ENCODE results near the gene ZNF670.
"Not testable (repeated sequence)": the region's sequence is repeated elsewhere in the genome, so short reads cannot be mapped to it uniquely, and the experiment has no call there.

The ZNF670 gene

DNA sequence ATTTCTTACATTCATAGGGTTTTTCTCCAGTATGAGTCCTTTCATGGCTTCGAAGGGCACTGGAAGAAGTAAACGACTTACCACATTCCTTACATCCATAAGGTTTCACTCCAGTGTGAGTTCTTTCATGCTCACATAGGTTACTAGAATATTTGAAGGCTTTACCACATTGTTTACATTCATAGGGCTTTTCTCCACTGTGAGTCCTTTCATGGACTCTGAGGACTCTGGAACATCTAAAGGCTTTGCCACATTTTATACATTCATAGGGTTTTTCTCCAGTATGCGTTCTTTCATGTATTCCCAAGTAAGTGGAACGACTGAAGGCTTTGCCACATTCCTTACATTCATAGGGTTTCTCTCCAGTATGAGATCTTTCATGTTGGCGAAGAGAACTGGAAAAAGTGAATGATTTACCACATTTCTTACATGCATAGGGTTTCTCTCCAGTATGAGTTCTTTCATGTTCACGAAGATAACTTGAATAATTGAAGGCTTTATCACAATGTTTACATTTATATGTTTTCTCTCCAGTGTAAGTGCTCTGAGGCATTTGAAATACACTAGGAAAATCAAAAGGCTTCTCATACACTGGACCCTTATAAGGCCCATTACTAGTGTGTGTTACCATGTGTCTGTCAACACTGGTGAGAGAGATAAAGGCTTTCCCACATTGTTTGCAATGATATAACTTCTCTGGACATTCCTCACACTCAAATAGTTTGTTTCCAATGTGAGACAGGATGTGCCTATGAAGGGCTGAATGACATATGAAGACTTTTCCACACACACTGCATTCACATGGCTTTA, 40.9 kb downstream of the ZNF670 start:
- DNase-seq, result no peak

DNA sequence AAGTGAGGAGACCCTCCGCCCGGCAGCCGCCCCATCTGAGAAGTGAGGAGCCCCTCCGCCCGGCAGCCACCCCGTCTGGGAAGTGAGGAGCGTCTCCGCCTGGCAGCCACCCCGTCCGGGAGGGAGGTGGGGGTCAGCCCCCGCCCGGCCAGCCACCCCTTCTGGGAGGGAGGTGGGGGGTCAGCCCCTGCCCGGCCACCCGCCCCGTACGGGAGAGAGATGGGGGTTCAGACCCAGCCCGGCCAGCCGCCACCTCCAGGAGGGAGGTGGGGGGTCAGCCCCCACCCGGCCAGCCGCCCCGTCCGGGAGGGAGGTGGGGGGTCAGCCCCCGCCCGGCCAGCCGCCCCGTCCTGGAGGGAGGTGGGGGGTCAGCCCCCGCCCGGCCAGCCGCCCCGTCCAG, 46.3 kb downstream of the ZNF670 start:
- DNase-seq, result not testable (repeated sequence)

Data from NCI-H2029 treated with DMSO at 0.1 percent for 48 hours (cell line).